Measurements from ENCODE around the gene FABP7. TPM values are rescaled to one million over a fixed set of nuclear protein-coding genes. Genes with fewer than 3 reads are reported as not detected.

The FABP7 gene
- total and polyA plus RNA-seq, 2 donors (not counting 1 experiment from before 2014, with no cell fraction given) = not detected

DNA sequence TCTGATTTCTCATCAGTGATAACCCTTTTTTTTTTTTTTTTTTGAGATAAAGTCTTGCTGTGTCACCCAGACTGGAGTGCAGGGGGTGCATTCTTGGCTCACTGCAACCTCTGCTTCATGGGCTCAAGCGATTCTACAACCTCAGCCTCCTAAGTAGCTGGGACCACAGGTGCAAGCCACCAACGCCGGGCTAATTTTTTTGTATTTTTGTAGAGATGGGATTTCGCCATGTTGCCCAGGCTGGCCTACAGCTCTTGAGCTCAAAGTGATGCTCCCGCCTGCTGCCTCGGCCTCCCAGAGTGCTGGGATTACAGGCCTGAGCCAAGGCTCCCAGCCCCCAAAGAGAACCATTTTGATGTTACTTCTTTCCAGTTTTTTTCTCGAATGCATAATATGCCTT is 2.2 kb downstream of the FABP7 start:
- intact Hi-C loops (cut with micrococcal nuclease) = no loop called here
- 96% methylated on average over 3 of the region's 7 CpGs for WGBS (ENCODE audit: insufficient coverage)

DNA sequence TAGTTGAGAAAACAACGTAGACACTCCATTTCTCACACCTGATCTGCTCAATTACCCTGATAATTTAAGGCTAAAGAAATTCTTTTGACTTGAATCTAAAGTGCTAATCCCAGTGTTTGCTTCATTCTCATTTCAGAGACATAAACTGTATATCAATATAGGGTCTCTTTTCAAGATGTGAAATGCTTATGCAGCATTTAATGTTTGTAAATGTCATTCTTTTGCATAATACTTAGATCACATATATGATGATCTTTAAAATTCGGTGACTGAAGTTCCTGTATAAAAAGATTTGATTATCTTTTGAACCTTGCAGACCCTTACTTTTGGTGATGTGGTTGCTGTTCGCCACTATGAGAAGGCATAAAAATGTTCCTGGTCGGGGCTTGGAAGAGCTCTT is 3.9 kb downstream of the FABP7 start:
- H3K79me2 ChIP-seq (ENCODE audit: control insufficient read depth, insufficient read depth, low read length) = no peaks in the 10 kb centered on the region
- POLR2A ChIA-PET = no interaction called here
- ATAC-seq (ENCODE audit: low read depth) (no peak), DNase-seq (no peak)
- peaks cover 0 to 3% of the 10 kb centered on the region in 2 donors for H3K4me1 ChIP-seq (ENCODE audit: control insufficient read depth in 2 of 2, insufficient read depth in 2 of 2, low read length in 2 of 2)
- H3K27me3 ChIP-seq (replicated peaks in 1 of 4; ENCODE audit: control extremely low read depth in 1 of 4, control insufficient read depth in 3 of 4, insufficient read depth in 4 of 4, low read length in 3 of 4) = peaks cover 0 to 8% (median 2%) of the 10 kb centered on the region in 4 experiments
- H3K9me3 ChIP-seq (ENCODE audit: control extremely low read depth in 1 of 3, control insufficient read depth in 2 of 3, insufficient read depth in 1 of 3, low read length in 2 of 3) = no peaks in the 10 kb centered on the region
- CTCF ChIA-PET = no interaction called here
- H3K4me3 ChIP-seq (ENCODE audit: control extremely low read depth in 1 of 5, extremely low read depth in 1 of 5, insufficient read depth in 1 of 5, low read depth in 2 of 5, low read length in 4 of 5) = no peak overlapping the region
- intact Hi-C loops (cut with micrococcal nuclease) = no loop called here
- H3K9ac ChIP-seq (ENCODE audit: low read length) = no peak overlapping the region
- no peak overlapping the region for H3K4me2 ChIP-seq (replicated peaks; ENCODE audit: low read depth, low read length, poor library complexity, severe bottlenecking)
- no peak overlapping the region for H3K27ac Mint-ChIP-seq
- H3K27ac ChIP-seq (ENCODE audit: low read length in 2 of 2) = no peak overlapping the region
- no peak overlapping the region for H3K4me3 Mint-ChIP-seq
- TF ChIP-seq EZH2 (IDR thresholded peaks at IDR 0.05; ENCODE audit: borderline replicate concordance, insufficient read depth, low read depth, low read length, poor library complexity, severe bottlenecking) (no peak), CTCF (IDR thresholded peaks at IDR 0.05) (no peak)
- WGBS (ENCODE audit: insufficient coverage) = no CpG with 5 or more reads among the region's 4 CpGs
- H3K36me3 ChIP-seq (replicated peaks in 1 of 2; ENCODE audit: control extremely low read depth in 1 of 2, control insufficient read depth in 1 of 2, extremely low read depth in 1 of 2, insufficient read depth in 2 of 2, low read length in 1 of 2) = no peaks in the 10 kb centered on the region
- no peaks in the 10 kb centered on the region for H4K20me1 ChIP-seq (ENCODE audit: control insufficient read depth, insufficient read depth, low read length, poor library complexity, severe bottlenecking)
- H3K9me3 Mint-ChIP-seq (ENCODE audit: insufficient read depth) = no peaks in the 10 kb centered on the region
- no peak overlapping the region for H2AFZ ChIP-seq (ENCODE audit: insufficient read depth, low read depth, low read length, poor library complexity, severe bottlenecking)
- no peaks in the 10 kb centered on the region for H3K4me1 Mint-ChIP-seq
- peaks cover 23% of the 10 kb centered on the region for H3K27me3 Mint-ChIP-seq

More for the DNA sequence above, 2.2 kb downstream of the FABP7 start:
- no peak overlapping the region for H3K27ac ChIP-seq (ENCODE audit: low read length in 2 of 2)
- no peaks in the 10 kb centered on the region for H3K27me3 ChIP-seq (replicated peaks in 1 of 4; ENCODE audit: control extremely low read depth in 1 of 4, control insufficient read depth in 3 of 4, insufficient read depth in 4 of 4, low read length in 3 of 4)
- no peak for DNase-seq
- POLR2A ChIA-PET = no interaction called here
- no peaks in the 10 kb centered on the region for H3K36me3 ChIP-seq (replicated peaks in 1 of 2; ENCODE audit: control extremely low read depth in 1 of 2, control insufficient read depth in 1 of 2, extremely low read depth in 1 of 2, insufficient read depth in 2 of 2, low read length in 1 of 2)
- peaks cover 15% of the 10 kb centered on the region for H3K27me3 Mint-ChIP-seq
- H3K9me3 ChIP-seq (ENCODE audit: control extremely low read depth in 1 of 3, control insufficient read depth in 2 of 3, insufficient read depth in 1 of 3, low read length in 2 of 3) = no peaks in the 10 kb centered on the region
- H3K4me2 ChIP-seq (replicated peaks; ENCODE audit: low read depth, low read length, poor library complexity, severe bottlenecking) = no peak overlapping the region
- CTCF ChIA-PET = no interaction called here
- no peak overlapping the region for H3K27ac Mint-ChIP-seq
- no peak overlapping the region for H3K4me3 Mint-ChIP-seq
- no peaks in the 10 kb centered on the region for H3K79me2 ChIP-seq (ENCODE audit: control insufficient read depth, insufficient read depth, low read length)
- H3K9me3 Mint-ChIP-seq (ENCODE audit: insufficient read depth) = no peaks in the 10 kb centered on the region
- TF ChIP-seq EZH2 (IDR thresholded peaks at IDR 0.05; ENCODE audit: borderline replicate concordance, insufficient read depth, low read depth, low read length, poor library complexity, severe bottlenecking) (no peak), CTCF (IDR thresholded peaks at IDR 0.05) (no peak)
- no peaks in the 10 kb centered on the region for H3K4me1 ChIP-seq (ENCODE audit: control insufficient read depth in 2 of 2, insufficient read depth in 2 of 2, low read length in 2 of 2)
- no peak overlapping the region for H3K4me3 ChIP-seq (ENCODE audit: control extremely low read depth in 1 of 5, extremely low read depth in 1 of 5, insufficient read depth in 1 of 5, low read depth in 2 of 5, low read length in 4 of 5)
- no peaks in the 10 kb centered on the region for H3K4me1 Mint-ChIP-seq
- no peak for ATAC-seq (ENCODE audit: low read depth)
- H3K9ac ChIP-seq (ENCODE audit: low read length) = no peak overlapping the region
- no peak overlapping the region for H2AFZ ChIP-seq (ENCODE audit: insufficient read depth, low read depth, low read length, poor library complexity, severe bottlenecking)
- no peaks in the 10 kb centered on the region for H4K20me1 ChIP-seq (ENCODE audit: control insufficient read depth, insufficient read depth, low read length, poor library complexity, severe bottlenecking)
